Measurements from ENCODE around the gene TMEM184B.
"Not testable (repeated sequence)": the region's sequence is repeated elsewhere in the genome, so short reads cannot be mapped to it uniquely, and the experiment has no call there.

Gene TMEM184B

DNA sequence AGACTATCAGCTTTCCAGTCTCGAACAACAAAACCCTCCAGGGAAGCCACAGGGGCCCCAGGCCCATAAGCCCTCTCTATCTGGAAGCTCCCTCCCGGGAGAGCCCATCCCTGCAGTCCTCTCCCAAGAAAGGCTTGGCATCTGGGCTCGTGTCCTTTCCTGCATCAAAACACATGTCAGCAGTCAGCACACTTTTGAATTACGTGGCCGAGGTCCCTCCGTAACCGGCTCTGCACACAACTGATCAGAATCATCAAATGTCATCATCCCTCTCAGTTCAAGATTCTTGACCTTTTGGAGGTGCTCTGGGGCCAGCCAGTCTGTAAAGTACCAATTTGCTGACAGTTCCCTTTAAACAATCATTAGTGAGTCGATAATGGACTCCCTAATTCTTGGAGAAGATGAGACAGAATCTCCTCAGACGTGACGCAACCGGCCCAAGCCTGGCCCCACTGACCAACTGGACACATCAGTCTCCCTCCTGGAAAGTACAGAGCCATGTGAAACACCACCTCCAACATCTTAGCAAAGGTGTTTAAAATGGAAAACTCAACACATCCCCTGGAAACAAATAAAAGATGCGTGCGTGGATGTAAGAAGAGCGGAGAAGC is 37.5 kb downstream of the TMEM184B start:
- no peak for DNase-seq (ENCODE audit: extremely low read depth, low read depth)
- TF ChIP-seq CTCF (IDR thresholded peaks at IDR 0.05; ENCODE audit: low read depth, low read length): no peak

- not testable (repeated sequence) for DNase-seq (ENCODE audit: extremely low read depth, low read depth)
Measured at GRCh38 chr22:38233856-38234255, 39.0 kb downstream of the TMEM184B start.

DNA sequence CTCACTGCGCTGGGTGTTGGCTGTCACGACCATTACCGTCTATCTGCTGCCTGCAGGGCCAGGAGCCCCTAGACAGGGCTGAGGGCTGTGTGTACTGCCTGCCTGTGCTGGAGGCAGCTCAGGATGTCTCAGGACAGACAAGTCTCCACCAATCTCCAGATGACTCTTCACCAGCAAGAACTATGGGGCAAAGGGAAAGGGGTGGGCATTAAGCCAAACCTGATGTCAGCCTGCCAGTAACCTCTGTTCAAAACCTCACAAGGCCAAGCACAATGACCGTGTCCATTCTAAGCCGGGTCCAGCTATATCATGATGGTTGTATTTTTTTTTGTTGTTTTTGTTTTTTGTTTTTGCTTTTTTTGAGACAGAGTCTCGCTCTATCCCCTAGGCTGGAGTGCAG is 39.4 kb downstream of the TMEM184B start:
- DNase-seq (ENCODE audit: extremely low read depth, low read depth): no peak
- TF ChIP-seq CTCF (IDR thresholded peaks at IDR 0.05; ENCODE audit: low read depth, low read length): no peak

DNA sequence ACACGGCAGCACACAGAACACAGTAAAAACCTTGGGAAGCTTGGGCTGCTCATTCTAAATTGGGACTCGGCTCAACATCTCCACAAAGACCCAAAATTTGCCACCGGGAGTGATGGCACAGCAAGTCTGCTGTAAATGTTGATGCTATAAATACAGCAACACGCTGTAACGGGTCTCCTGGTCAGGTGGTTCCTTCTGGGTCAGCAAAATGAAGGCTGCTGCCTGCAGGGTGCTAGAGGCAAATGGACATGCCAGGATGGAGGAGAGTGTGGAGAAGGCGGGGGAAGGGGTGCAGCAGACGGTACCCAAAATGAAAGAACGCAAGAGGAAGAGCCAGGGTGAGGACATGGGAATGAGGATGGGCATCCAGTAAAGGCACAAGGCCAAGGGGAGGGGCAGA is 40.6 kb downstream of the TMEM184B start:
- DNase-seq (ENCODE audit: extremely low read depth, low read depth): no peak
- TF ChIP-seq CTCF (IDR thresholded peaks at IDR 0.05; ENCODE audit: low read depth, low read length): no peak

DNA sequence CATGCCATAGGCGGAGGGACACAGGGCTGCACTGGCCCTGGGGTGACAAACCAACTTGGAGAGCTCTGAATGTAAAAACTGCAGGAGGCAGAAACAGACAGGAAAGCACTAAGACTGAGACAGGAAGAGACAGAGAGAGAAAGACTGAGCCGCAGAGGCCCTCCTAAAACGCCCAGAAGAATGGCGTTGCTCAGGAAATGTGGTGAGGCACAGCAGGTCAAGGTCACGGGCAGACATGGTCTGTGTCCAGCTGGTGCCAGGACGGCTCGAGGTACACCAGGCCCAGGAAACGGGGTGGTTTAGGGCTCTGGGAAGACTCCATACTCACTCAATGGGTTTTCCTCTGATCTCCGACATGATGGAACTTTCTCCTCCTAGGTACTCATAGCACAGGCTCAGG is 41.9 kb downstream of the TMEM184B start:
- no peak for TF ChIP-seq CTCF (IDR thresholded peaks at IDR 0.05; ENCODE audit: low read depth, low read length)

DNA sequence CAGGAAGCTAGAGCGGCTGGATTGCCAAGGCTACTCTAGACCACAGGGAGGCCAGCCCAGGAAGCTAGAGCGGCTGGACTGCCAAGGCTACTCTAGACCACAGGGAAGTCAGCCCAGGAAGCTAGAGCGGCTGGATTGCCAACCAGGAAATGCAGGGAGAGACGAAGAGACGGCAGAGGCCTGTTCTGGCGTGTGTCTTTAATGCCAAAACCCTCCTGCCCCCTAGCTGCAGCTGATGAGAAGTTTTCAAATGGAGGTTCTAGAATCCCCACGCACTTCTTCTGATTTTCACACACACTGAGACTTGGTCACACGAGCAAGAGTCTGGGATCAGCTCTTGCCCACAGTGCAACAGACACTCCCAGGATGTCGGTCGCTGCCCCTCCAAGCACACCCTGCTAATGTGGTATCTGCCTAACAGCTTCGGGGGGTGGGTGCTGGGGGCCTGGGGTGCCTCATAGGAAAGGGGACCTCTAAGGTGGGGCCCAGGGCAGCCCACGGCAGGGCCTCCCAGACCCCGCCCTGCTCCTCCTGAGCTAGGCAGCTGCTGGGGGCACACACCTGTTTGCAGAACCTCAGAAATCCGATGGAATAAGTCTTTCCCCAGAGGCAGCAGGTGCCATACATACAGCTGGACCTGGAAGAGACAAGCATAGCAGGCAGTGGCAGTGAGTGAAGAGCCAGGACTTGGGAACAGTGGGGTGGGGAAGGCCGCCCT is 42.5 kb downstream of the TMEM184B start:
- TF ChIP-seq CTCF (IDR thresholded peaks at IDR 0.05; ENCODE audit: low read depth, low read length): peak; percentile 22
- no peak for DNase-seq (ENCODE audit: extremely low read depth, low read depth)

More for the DNA sequence above, 41.9 kb downstream of the TMEM184B start:
- no peak for DNase-seq (ENCODE audit: extremely low read depth, low read depth)

DNA sequence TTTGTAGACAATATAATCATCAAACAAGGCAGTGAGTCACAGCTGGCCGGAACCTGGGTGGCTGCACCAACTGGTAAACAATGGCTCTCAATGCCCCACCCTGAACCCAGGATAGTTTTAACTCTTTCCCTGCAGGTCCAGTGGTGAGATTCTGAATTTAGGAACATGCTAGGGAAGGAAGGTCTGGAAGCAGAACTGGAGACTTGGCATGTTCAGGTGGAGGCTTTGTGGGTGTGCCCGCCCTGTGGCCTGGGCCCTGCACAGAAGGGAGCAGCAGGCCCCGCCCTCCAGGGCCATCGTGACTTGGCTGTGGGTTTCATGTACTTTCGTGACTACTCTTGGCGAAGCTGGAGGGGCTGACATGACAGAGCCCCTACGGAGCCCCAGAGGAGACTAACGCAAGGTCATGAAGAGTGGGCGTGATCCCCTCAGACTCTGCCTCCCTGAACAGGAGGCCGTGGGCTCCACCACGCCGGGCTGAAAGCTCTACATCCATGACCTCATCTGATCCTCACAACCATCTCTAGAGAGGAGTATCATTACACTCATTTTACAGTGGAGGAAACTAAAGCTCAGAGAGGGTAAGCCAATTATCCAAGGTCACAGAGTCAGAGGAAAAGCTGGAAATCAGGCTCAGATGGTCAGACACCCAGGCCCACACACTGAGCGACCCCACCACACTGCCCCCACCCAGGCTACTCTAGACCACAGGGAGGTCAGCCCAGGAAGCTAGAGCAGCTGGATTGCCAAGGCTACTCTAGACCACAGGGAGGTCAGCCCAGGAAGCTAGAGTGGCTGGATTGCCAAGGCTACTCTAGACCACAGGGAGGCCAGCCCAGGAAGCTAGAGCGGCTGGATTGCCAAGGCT is 43.7 kb downstream of the TMEM184B start:
- DNase-seq (ENCODE audit: extremely low read depth, low read depth): peak; percentile 57
- TF ChIP-seq CTCF (IDR thresholded peaks at IDR 0.05; ENCODE audit: low read depth, low read length): no peak
